Muscle of back (tissue), 11 donors: ENCODE measurements around the gene ACTR5. TPM values are rescaled to one million over a fixed set of nuclear protein-coding genes. Genes with fewer than 3 reads are reported as not detected.
A peak's percentile ranks its signal among the peaks of the same experiment; 100 is the strongest.
"Not testable (repeated sequence)": the region's sequence is repeated elsewhere in the genome, so short reads cannot be mapped to it uniquely, and the experiment has no call there.

ENCODE experiments used
- DNase-seq, 3 donors: peaks; one replicate each; pipeline versions ENCODE4 v3.0.0 to v3.0.0-alpha.2; 2013
- polyA plus RNA-seq, 10 donors: library from polyadenylated mRNA; unstranded; fragments of 120-200 nt; gene quantifications; one replicate each; pipeline ENCODE4 v1.2.1, GENCODE V29; 2013; ENCODE audit not compliant: insufficient read length in 10 of 10

The ACTR5 gene
- polyA plus RNA-seq, 10 donors, result 4.5 to 7.4 (median 5.9) TPM

GRCh38 chr20:38763616-38764015 is 15.4 kb downstream of the ACTR5 start:
- DNase-seq, result no peak

- peak in 1 of 3 donors; percentile 39 for DNase-seq
Observed at GRCh38 chr20:38764567-38765318, 16.5 kb downstream of the ACTR5 start.

- no peak for DNase-seq
Observed at GRCh38 chr20:38766071-38766470, 17.8 kb downstream of the ACTR5 start.

- no peak for DNase-seq
Observed at GRCh38 chr20:38769376-38770295, 21.4 kb downstream of the ACTR5 start.

GRCh38 chr20:38770546-38770945 is 22.3 kb downstream of the ACTR5 start:
- DNase-seq, result no peak

GRCh38 chr20:38770970-38771369 is 22.7 kb downstream of the ACTR5 start:
- no peak for DNase-seq

- no peak for DNase-seq
Observed at GRCh38 chr20:38771621-38772020, 23.4 kb downstream of the ACTR5 start.

GRCh38 chr20:38774167-38774566 is 25.9 kb downstream of the ACTR5 start:
- DNase-seq, result no peak

GRCh38 chr20:38776363-38776762 is 28.1 kb downstream of the ACTR5 start:
- DNase-seq, result no peak

GRCh38 chr20:38779247-38780097 is 31.2 kb downstream of the ACTR5 start:
- no peak for DNase-seq

GRCh38 chr20:38782275-38782674 is 34.0 kb downstream of the ACTR5 start:
- DNase-seq, result no peak

- no peak for DNase-seq
Observed at GRCh38 chr20:38787870-38788269, 39.6 kb downstream of the ACTR5 start.

GRCh38 chr20:38789503-38790199 is 41.4 kb downstream of the ACTR5 start:
- no peak for DNase-seq

GRCh38 chr20:38790200-38791053 is 42.2 kb downstream of the ACTR5 start:
- peak in 1 of 3 donors; percentile 16 for DNase-seq

GRCh38 chr20:38791291-38791690 is 43.0 kb downstream of the ACTR5 start:
- no peak for DNase-seq

- no peak for DNase-seq
Observed at GRCh38 chr20:38791940-38792339, 43.7 kb downstream of the ACTR5 start.

GRCh38 chr20:38794057-38794456 is 45.8 kb downstream of the ACTR5 start:
- DNase-seq, result not testable (repeated sequence)

- DNase-seq, result no peak
Observed at GRCh38 chr20:38798266-38798665, 50.0 kb downstream of the ACTR5 start.

- no peak for DNase-seq
Observed at GRCh38 chr20:38799203-38799602, 50.9 kb downstream of the ACTR5 start.

GRCh38 chr20:38800882-38801281 is 52.6 kb downstream of the ACTR5 start:
- DNase-seq, result no peak
